Measurements from ENCODE around the gene OR6Y1.

DNA sequence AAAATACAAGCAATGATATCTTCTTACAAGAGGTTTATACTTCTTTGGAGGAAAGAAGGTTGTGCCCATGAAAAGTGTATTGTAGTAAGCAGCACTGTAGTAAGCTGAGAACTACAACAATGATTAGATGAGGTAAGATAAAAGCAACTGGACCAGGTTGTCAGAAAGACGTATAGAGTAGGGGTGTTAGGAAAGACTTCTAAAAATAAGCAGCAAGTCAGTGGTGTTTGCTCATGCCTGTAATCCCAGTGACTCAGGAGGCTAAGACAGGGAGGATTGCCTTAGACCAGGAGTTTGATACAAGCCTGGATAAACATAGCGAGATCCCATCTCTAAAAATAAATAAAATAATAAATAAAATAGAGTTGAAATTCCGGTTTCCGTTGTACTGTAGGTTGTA, 29.8 kb upstream of the OR6Y1 start:
- TF ChIP-seq, protein P1, sequence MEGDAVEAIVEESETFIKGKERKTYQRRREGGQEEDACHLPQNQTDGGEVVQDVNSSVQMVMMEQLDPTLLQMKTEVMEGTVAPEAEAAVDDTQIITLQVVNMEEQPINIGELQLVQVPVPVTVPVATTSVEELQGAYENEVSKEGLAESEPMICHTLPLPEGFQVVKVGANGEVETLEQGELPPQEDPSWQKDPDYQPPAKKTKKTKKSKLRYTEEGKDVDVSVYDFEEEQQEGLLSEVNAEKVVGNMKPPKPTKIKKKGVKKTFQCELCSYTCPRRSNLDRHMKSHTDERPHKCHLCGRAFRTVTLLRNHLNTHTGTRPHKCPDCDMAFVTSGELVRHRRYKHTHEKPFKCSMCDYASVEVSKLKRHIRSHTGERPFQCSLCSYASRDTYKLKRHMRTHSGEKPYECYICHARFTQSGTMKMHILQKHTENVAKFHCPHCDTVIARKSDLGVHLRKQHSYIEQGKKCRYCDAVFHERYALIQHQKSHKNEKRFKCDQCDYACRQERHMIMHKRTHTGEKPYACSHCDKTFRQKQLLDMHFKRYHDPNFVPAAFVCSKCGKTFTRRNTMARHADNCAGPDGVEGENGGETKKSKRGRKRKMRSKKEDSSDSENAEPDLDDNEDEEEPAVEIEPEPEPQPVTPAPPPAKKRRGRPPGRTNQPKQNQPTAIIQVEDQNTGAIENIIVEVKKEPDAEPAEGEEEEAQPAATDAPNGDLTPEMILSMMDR (optimal IDR thresholded peaks at IDR 0.05 in 1 of 3, IDR thresholded peaks at IDR 0.05 in 1 of 3, conservative IDR thresholded peaks at IDR 0.05 in 1 of 3; ENCODE audit: extremely low read depth in 1 of 3, insufficient read depth in 2 of 3, low read length in 3 of 3) = no peak
- no peak for TF ChIP-seq EZH2 (IDR thresholded peaks at IDR 0.05; ENCODE audit: low read length)

Data from keratinocyte (primary cell).